ENCODE results near the gene AZIN2. TPM values are rescaled to one million over a fixed set of nuclear protein-coding genes. Genes with fewer than 3 reads are reported as not detected.

Gene AZIN2
- total RNA-seq, 2 experiments from 2014 or later: 2.5 TPM

DNA sequence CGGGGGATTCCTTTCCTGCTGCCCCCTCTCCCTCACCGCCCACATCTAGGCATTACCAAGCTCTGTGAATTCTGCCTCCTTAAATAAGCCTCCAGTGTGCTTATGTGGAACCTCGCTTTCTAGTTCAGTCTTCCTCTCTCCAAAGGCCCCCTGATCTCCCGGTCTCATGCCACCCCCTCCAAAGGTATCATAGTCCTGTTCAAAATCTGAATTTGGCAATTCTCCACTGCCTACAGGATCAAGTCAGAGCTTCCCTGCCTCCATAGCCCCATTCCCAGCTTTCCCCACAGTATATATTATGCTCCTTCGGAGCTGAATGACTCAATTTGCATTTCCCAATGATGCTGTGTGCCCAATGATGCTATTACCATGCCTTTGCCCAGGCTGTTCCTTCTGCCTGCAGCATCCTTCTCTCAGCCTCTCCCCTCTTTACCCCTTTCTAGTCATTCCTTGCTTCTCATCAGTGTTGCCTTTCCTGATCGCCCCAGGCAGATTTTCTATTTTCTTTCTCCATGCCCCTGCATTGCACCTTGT is 1.7 kb downstream of the AZIN2 start:
- POLR2A ChIA-PET: interaction anchor here (0.5 to 1.2 kb wide), 4 partner anchors 16 to 404 kb away, joined by 3 read pairs; no protein-coding TSS in a partner anchor
- CTCF ChIA-PET: interaction anchor here (0.9 to 6.9 kb wide), 7 partner anchors 12 to 207 kb away, joined by 3 to 59 read pairs (median 3); no protein-coding TSS in a partner anchor
- H3K9me3 Mint-ChIP-seq: no peaks in the 10 kb centered on the region
- TF ChIP-seq CTCF (IDR thresholded peaks at IDR 0.05): no peak
- H3K4me3 Mint-ChIP-seq: no peak overlapping the region
- H3K27me3 Mint-ChIP-seq: no peaks in the 10 kb centered on the region
- intact Hi-C loops (cut with micrococcal nuclease): loop anchor here (10.0 kb wide), 1 partner anchor 148 kb away; no protein-coding TSS in a partner anchor
- ATAC-seq: no peak
- no peak for DNase-seq
- peaks cover 21% of the 10 kb centered on the region for H3K4me1 Mint-ChIP-seq (ENCODE audit: low read depth)
- no peaks in the 10 kb centered on the region for H3K36me3 Mint-ChIP-seq (ENCODE audit: low read depth)
- H3K27ac Mint-ChIP-seq: no peak overlapping the region

DNA sequence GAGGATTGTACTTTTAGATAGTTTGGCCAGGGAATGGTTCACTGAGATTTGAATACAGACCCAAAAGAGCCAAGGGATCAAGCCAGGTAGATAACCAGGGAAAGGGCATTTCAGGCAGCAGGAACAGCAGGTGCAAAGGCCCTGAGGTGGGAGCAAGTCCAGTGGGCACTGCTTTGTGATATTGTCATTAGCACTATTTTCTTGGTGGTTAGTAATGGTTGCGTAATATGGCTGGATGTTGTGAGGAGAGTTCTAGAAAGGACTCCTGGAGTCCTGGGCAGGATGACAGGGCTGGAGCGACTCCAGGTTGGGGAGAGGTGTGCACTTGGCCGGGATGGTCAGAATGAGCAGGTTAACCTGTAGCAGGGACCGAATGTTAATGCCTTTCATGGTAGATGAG is 4.4 kb downstream of the AZIN2 start:
- H3K36me3 Mint-ChIP-seq (ENCODE audit: low read depth): no peaks in the 10 kb centered on the region
- TF ChIP-seq CTCF (IDR thresholded peaks at IDR 0.05): no peak
- H3K27ac Mint-ChIP-seq: no peak overlapping the region
- no peak for DNase-seq
- peaks cover 33% of the 10 kb centered on the region for H3K4me1 Mint-ChIP-seq (ENCODE audit: low read depth)
- intact Hi-C loops (cut with micrococcal nuclease): loop anchor here (10.0 kb wide), 1 partner anchor 151 kb away; no protein-coding TSS in a partner anchor
- no peak overlapping the region for H3K4me3 Mint-ChIP-seq
- ATAC-seq: no peak
- no peaks in the 10 kb centered on the region for H3K27me3 Mint-ChIP-seq
- ChIA-PET POLR2A (interaction anchor here (1.1 kb wide), 1 partner anchor 10 kb away, joined by 3 read pairs; no protein-coding TSS in a partner anchor), CTCF (interaction anchor here (1.2 to 6.9 kb wide), 5 partner anchors 10 to 209 kb away, joined by 4 to 59 read pairs (median 25); no protein-coding TSS in a partner anchor)
- H3K9me3 Mint-ChIP-seq: no peaks in the 10 kb centered on the region

DNA sequence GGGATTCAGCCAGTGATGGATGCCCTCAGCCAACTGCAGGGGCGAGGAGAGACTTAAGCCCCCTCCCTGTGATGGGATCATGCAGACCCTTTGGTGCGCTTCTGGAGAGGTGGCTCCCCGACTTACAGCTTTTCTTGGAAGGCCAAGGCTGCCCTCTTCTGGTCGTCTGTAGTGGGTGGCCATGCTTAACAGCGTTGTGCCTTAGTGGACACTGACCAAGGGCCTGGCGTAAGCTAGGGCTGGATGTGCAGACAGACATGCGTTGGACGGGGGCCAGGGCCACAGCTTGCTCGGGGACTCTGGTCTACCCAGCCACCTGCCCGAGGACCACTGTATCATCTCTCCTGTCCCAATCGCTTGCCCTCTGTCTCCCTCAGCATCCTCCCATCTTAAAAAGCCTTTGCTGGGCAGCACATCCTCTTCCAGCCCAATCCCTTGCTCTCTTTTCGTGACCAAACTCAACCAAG is 5.5 kb downstream of the AZIN2 start:
- DNase-seq: peak; percentile 70
- no peak overlapping the region for H3K27ac Mint-ChIP-seq
- CTCF ChIA-PET: interaction anchor here (0.6 to 6.9 kb wide), 17 partner anchors 8 to 210 kb away, joined by 3 to 59 read pairs (median 4); partner anchors contain the start of gene HPCA
- peaks cover 29% of the 10 kb centered on the region for H3K4me1 Mint-ChIP-seq (ENCODE audit: low read depth)
- POLR2A ChIA-PET: no interaction called here
- TF ChIP-seq CTCF (IDR thresholded peaks at IDR 0.05): peak; percentile 61
- no peaks in the 10 kb centered on the region for H3K36me3 Mint-ChIP-seq (ENCODE audit: low read depth)
- no peaks in the 10 kb centered on the region for H3K27me3 Mint-ChIP-seq
- no peaks in the 10 kb centered on the region for H3K9me3 Mint-ChIP-seq
- intact Hi-C loops (cut with micrococcal nuclease): loop anchor here (10.0 kb wide), 1 partner anchor 152 kb away; no protein-coding TSS in a partner anchor
- no peak for ATAC-seq
- H3K4me3 Mint-ChIP-seq: no peak overlapping the region

DNA sequence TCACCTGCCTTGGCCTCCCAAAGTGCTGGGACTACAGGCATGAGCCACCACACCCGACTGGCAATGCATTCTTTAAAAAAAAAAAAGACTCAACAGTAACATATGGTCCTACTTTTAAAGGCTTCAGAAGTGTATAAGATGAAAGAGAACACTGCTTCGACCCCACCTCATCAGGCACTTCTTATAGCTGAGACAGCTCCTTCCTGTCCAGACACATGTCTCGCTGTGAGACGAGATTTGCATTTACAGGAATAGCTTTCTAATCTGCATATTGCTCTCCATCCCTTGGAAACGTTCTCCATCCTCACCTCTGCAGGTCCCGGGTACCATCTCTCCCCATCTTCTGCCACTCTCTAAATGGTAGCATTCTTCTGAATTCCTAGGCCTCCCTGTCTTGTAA is 6.7 kb downstream of the AZIN2 start:
- peaks cover 19% of the 10 kb centered on the region for H3K4me1 Mint-ChIP-seq (ENCODE audit: low read depth)
- no peak for TF ChIP-seq CTCF (IDR thresholded peaks at IDR 0.05)

More for the DNA sequence above, 6.7 kb downstream of the AZIN2 start:
- no peaks in the 10 kb centered on the region for H3K36me3 Mint-ChIP-seq (ENCODE audit: low read depth)
- peak overlapping the region; percentile 82 for H3K27ac Mint-ChIP-seq
- CTCF ChIA-PET: interaction anchor here (1.0 to 6.9 kb wide), 10 partner anchors 7 to 376 kb away, joined by 3 to 59 read pairs (median 8); no protein-coding TSS in a partner anchor
- H3K9me3 Mint-ChIP-seq: no peaks in the 10 kb centered on the region
- DNase-seq: no peak
- POLR2A ChIA-PET: interaction anchor here (0.7 to 2.5 kb wide), 4 partner anchors 9 to 837 kb away, joined by 3 to 11 read pairs (median 4); partner anchors contain the start of gene LCK
- no peak for ATAC-seq
- no peak overlapping the region for H3K4me3 Mint-ChIP-seq
- intact Hi-C loops (cut with micrococcal nuclease): loop anchor here (10.0 kb wide), 1 partner anchor 153 kb away; no protein-coding TSS in a partner anchor
- no peaks in the 10 kb centered on the region for H3K27me3 Mint-ChIP-seq
